Esophagus (tissue), 2 donors: ENCODE results near the gene CYSRT1. TPM values are rescaled to one million over a fixed set of nuclear protein-coding genes. Genes with fewer than 3 reads are reported as not detected.

Experiments
- H3K27ac ChIP-seq, 2 donors: one replicate each; pipeline ENCODE4 v1.5.1; 2013; ENCODE audit warnings: low read depth in 2 of 2, mild to moderate bottlenecking in 2 of 2, inconsistent platforms in 1 of 2, low read length in 1 of 2, moderate library complexity in 1 of 2
- H3K27me3 ChIP-seq, 2 donors: one replicate each; pipeline ENCODE4 v1.6.1; 2013; ENCODE audit warnings: low read length in 2 of 2, control low read depth in 1 of 2, mild to moderate bottlenecking in 1 of 2; ENCODE audit not compliant: insufficient read depth in 2 of 2, control insufficient read depth in 1 of 2
- H3K36me3 ChIP-seq, 2 donors: one replicate each; pipeline ENCODE4 v1.6.1; 2013; ENCODE audit warnings: low read length in 1 of 2; ENCODE audit not compliant: control insufficient read depth in 2 of 2, insufficient read depth in 2 of 2
- H3K4me1 ChIP-seq, 2 donors: one replicate each; pipeline ENCODE4 v1.6.1; 2013; ENCODE audit warnings: low read length in 1 of 2; ENCODE audit not compliant: control insufficient read depth in 2 of 2, insufficient read depth in 2 of 2
- H3K4me3 ChIP-seq, 2 donors: one replicate each; pipeline ENCODE4 v1.5.1; 2013; ENCODE audit warnings: low read length in 2 of 2, mild to moderate bottlenecking in 2 of 2, low read depth in 1 of 2, moderate library complexity in 1 of 2
- H3K9me3 ChIP-seq, 2 donors: one replicate each; pipeline ENCODE4 v1.6.1; 2013; ENCODE audit warnings: mild to moderate bottlenecking in 2 of 2, low read depth in 1 of 2, low read length in 1 of 2, moderate library complexity in 1 of 2; ENCODE audit not compliant: control insufficient read depth in 2 of 2, insufficient read depth in 1 of 2
- WGBS, 2 donors: extraction: QIAGEN DNeasy Blood & Tissue Kit; methylation state at CpG; one replicate each; pipeline ENCODE4 v1.1.7; 2013; 5-methylcytosine and 5-hydroxymethylcytosine counted together
- polyA plus RNA-seq, 2 donors: library from polyadenylated mRNA; stranded (reverse); fragments of 200-250 nt; gene quantifications; one replicate each; pipeline ENCODE4 v1.2.3, GENCODE V29; 2013
- donor health status: healthy with polysubstance abuse.
- donor health status: Bipolar disorder and iron deficiency.

The CYSRT1 gene
- polyA plus RNA-seq, 2 donors: 334 to 342 TPM

DNA sequence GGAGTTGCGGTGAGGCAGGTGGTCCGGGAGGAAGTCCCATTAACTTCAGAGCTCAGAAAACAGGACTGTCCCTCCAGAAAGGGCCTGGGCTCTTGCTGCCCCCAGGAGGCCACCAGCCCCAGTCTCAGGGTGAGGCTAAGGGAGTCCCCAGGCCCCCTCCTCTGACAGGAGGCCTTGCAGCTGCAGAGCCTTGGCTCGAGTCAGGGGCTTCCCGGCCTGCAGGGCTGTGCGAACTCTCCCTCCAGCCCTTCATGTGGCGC is 22.9 kb downstream of the CYSRT1 start:
- Histone ChIP-seq H3K27me3 (no peaks in the 10 kb centered on the region), H3K4me1 (peaks cover 2 to 21% of the 10 kb centered on the region in 2 donors), H3K4me3 (no peak overlapping the region), H3K9me3 (no peaks in the 10 kb centered on the region), H3K27ac (no peak overlapping the region), H3K36me3 (peaks cover 0 to 12% of the 10 kb centered on the region in 2 donors)
- 76 to 95% methylated on average over 6 of the region's 6 CpGs for WGBS, 2 donors

DNA sequence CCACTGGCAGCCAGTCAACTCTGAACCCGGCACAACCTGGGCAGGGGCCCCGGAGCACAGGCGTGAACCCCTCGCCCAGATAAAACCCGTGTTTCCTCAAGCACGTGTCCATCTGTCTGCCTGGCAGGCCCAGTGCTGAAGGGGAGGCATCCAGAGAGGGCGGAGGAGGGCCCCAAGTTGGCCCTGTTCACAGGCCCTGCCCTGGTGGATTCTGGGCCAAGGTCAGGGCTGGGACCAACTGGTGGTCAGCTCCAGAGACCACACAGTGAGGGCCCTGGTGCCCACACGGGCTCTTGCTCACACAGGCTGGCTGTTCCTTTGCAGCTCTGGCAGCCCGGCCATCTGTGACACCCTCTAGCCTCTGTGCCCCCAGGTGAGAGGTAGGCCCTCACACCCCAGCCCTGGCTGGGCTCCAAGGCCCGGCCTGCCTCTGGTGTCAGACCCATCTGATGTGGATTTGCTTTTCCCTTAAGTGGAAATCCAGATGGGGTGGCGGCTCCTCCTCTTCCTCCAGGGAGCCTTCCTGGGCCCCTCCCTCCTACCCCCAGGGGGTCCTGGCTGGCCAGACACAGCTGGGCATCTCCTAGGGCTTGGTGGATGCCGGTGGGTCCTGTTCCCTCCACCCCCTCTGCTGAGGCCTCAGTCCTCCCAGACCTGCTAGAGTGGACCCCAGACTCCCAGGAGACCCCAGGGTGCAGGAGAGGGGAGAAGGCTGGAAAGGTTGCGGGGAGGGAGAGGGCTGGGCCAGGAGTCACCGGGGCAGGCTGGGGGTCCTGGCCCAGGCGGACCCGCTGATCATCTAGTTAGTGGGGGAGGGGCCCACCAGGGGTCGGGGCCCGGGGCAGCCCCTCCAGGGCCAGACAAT is 25.6 kb downstream of the CYSRT1 start:
- Histone ChIP-seq H3K27ac (no peak overlapping the region), H3K4me1 (peaks cover 2 to 4% of the 10 kb centered on the region in 2 donors)
- WGBS, 2 donors: 59% methylated on average over 17 of the region's 18 CpGs

DNA sequence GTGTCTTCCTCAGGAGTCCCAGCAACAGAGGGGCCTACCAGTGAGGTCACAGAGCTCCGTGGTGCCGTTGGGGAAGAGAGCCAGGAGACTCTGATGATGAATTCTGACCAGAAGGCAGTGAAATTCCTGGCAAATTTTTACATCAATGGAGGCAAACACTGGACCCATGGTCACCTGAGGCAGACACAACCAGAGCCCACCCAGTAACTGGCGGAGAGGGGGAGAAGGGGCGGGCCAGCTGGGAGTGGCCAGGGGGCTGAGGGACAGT is 26.2 kb downstream of the CYSRT1 start, which contains the start of gene STPG3:
Gene STPG3, plus strand, starts transcription at position 93 of the 268 bp plus-strand sequence. Its CDS starts 1 bp downstream, at position 94.
- no peaks in the 10 kb centered on the region for H3K9me3 ChIP-seq
- 62 to 73% methylated on average over 4 of the region's 4 CpGs for WGBS, 2 donors
- peaks cover 2 to 8% of the 10 kb centered on the region in 2 donors for H3K4me1 ChIP-seq
- H3K4me3 ChIP-seq: no peak within 1 kb of the TSS
- H3K27ac ChIP-seq: no peak within 1 kb of the TSS
- no peaks in the 10 kb centered on the region for H3K36me3 ChIP-seq
- H3K27me3 ChIP-seq: no peaks in the 10 kb centered on the region

More for the DNA sequence above, 25.6 kb downstream of the CYSRT1 start:
- Histone ChIP-seq H3K36me3 (no peaks in the 10 kb centered on the region), H3K27me3 (no peaks in the 10 kb centered on the region), H3K9me3 (no peaks in the 10 kb centered on the region), H3K4me3 (no peak overlapping the region)

DNA sequence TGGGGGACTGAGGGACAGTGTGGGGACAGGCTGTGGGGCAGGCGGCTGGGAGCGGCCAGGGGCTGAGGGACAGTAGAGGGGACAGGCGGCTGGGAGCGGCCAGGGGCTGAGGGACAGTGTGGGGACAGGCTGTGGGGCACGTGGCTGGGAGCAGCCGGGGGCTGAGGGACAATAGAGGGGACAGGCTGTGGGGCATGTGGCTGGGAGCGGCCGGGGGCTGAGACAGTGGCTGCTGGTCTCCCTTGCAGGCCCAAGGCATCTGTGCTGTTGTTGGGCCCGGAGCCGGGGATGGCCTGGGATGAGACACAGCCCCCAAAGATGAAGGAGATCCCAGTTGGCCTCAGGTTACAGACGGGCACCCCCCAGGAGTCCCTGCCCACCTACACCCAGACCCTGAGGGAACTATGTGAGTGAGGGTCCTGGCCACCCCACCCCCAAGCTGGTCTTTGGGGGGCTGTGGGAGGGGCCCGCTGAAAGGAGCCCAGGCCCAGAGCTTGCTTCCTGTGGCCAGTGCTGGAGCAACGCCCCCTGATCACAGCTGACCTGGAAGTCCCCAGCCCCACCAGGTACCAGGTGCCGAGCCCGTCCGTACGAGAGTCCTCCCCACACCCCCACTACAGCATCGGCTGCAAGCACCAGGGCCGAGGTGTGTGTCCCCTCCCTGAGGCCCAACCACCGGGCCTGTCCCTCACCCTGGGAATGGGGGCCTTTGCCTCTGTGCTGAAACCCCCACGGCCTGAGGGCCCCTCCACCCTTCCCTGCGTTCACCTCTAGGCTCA is 26.7 kb downstream of the CYSRT1 start:
- peaks cover 2 to 13% of the 10 kb centered on the region in 2 donors for H3K4me1 ChIP-seq
- H3K27me3 ChIP-seq: no peaks in the 10 kb centered on the region
- 86 to 88% methylated on average over 22 of the region's 22 CpGs for WGBS, 2 donors

DNA sequence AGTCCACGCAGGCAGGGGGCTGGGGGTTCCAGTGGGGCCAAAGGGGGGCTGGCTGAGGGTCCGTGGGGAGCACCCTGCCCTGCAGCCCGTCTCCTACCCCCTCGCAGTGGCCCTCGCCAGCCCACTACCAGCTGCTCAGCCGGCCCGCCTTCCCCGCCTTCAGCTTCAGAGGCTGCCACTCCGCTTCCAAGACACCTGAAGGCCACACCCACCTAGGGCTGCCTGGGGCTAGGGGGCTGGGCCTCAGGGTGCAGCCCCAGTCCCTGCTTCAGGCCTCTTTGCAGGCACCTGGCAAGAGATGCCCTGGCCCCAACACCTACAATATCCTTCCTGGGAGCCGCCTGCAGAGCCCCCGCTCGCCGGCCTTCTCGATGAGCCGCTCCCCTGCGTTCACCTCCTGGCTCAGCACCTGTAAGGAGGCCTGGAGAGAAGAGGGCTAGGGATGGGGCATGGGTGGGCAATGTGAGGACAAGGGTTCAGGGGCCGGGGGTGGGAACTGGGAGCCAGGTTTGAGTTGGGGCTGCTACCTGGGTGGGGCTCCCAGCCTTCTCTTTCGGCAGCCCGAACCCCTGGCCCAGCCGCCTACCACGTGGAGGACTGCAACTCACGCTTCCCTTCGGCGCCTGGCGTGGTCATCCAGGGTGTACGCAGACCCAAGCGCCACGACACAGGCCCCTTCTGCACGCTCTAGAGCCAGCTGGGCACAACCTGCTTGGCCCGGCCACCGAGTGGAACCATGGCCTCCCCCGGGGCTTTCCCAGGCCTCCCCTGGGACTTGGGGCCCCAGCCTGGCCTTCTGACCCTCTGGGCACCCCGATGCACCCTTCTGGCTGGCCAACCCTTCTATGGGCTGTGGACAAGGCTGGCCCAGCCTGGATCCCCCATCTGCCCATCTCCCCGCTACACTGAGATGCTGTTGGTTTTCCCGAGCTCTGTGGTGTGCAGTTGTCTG is 27.9 kb downstream of the CYSRT1 start:
- H3K27ac ChIP-seq: no peak overlapping the region
- 86 to 87% methylated on average over 32 to 35 of the region's 35 CpGs for WGBS, 2 donors
- H3K4me1 ChIP-seq: peaks cover 2 to 16% of the 10 kb centered on the region in 2 donors
- peaks cover 0 to 9% of the 10 kb centered on the region in 2 donors for H3K36me3 ChIP-seq
- no peaks in the 10 kb centered on the region for H3K9me3 ChIP-seq
- H3K27me3 ChIP-seq: no peaks in the 10 kb centered on the region
- no peak overlapping the region for H3K4me3 ChIP-seq

More for the DNA sequence above, 26.7 kb downstream of the CYSRT1 start:
- H3K36me3 ChIP-seq: peaks cover 0 to 5% of the 10 kb centered on the region in 2 donors
- H3K4me3 ChIP-seq: no peak overlapping the region
- no peaks in the 10 kb centered on the region for H3K9me3 ChIP-seq
- no peak overlapping the region for H3K27ac ChIP-seq

DNA sequence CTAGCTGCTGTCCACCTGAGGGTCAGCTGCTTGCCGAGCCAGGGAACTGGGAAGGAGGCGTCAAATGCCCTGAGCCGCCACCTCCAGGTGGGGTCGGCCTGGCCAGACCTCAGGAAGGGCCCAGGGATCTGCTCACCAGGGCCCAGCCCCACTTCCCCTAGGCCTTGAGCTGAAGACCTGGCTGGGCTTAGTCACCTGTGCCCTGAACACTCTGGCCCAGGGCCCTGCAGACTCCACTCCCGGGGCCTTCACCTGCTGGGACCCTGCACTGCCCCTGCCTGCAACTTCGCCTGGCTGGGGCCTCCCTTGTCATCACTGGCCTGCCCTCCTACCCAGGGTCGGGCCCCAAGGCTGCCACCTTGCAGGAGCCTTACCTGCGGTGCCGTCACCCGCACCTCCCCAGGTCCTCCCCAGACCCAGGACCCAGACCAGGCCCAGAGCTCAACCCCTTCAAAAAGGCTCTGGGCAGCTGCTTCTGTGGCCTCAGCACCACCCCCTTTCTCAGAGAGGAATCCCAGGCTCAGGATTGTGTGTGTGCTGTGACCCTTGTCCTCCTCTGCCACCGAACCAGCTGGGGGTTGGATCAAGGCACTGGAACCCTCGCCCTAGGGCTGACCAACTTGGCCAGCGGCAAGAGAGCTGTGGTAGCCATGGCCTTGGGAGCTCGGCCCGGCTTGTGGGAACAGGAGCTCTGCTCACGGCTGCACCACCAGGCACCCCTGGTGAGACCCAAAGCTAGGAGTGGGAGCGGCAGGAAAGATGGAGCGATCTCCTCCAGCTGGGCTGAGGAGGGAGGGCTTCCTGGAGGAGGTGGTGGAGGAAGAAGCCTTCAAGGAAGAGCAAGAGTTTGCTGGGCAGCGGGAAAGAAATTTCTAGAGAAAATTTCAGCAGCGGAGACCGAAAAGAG is 29.0 kb downstream of the CYSRT1 start:
- Histone ChIP-seq H3K27ac (peak overlapping the region in 1 of 2 donors; percentile 6), H3K9me3 (no peaks in the 10 kb centered on the region), H3K4me1 (peaks cover 2 to 16% of the 10 kb centered on the region in 2 donors), H3K27me3 (no peaks in the 10 kb centered on the region), H3K4me3 (peak overlapping the region; percentile 84 to 85), H3K36me3 (peaks cover 0 to 11% of the 10 kb centered on the region in 2 donors)
- 54 to 63% methylated on average over 21 of the region's 21 CpGs for WGBS, 2 donors

DNA sequence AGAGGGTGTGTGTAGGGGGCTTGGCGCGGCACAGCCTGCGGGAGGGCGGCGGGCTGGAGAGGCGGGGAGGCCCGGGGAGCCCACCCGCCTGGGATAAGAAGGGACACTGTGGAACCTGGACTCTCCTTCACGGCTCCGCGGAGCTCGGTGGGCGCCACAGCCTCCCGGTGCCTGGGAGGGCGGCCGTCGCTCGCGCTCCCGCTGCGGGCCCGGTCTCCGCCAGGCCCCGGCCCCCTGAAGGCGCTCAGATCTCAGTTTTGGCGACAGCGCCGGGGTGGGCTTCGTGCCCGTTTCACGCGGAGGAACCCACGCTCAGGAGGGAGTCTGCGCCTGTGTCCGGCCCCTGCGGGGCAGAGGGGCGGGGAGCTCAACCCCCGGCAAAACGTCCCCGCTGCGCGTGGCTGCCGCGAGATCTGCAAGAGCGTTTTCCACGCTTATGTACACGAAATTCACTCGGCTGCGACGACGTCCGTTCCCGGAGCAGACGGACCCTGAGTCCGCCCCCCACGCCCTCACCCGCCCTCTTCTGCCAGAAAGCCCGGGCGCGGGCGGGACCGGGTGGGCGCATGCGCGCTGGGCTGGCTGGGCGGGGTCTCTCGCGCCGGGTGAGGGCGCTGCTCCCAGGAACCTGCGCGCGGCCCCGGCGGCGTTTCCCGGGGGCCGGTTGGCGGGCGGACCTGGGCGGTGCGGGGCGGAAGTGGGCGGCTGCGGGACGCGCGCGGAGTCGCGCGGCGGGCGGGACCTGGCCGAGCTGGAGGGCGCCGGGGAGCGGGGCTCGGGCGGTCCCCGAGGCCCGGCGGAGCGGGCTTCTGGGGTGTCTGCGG is 29.9 kb downstream of the CYSRT1 start, which contains the start of gene NELFB:
Gene NELFB, plus strand, starts transcription at position 704 of the 824 bp plus-strand sequence.
- Histone ChIP-seq H3K9me3 (no peaks in the 10 kb centered on the region), H3K4me1 (peaks cover 2 to 16% of the 10 kb centered on the region in 2 donors), H3K27me3 (no peaks in the 10 kb centered on the region), H3K4me3 (peak within 1 kb of the TSS; percentile 84 to 85), H3K27ac (peak within 1 kb of the TSS; percentile 76 to 82), H3K36me3 (peaks cover 3 to 15% of the 10 kb centered on the region in 2 donors)
- WGBS, 2 donors: 1 to 2% methylated on average over 82 to 105 of the region's 105 CpGs

DNA sequence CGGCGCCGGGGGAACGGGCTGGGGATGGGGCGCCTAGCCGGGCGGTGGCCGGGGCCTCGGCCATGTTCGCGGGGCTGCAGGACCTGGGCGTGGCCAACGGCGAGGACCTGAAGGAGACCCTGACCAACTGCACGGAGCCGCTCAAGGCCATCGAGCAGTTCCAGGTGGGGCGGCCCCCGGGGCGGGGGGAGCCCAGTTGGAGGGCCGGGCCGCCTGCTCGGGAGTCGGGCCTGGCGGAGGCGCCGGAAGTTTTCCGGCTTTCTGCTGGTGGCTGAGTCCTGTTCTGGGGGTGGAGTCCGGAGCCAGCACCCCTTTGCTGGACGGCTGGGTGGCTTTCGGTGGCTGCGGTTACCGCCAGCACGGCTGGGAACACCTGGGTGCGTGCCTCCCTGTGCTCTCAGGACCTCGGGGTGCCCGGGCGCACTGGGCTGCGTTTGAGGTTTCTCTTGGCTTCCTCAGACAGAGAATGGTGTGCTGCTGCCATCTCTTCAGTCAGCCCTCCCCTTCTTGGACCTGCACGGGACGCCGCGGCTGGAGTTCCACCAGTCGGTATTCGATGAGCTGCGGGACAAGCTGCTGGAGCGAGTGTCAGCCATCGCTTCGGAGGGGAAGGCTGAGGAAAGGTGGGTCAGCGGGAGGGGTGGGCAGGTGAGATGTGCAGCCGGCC is 30.6 kb downstream of the CYSRT1 start:
- Histone ChIP-seq H3K27ac (peak overlapping the region; percentile 76 to 82), H3K9me3 (no peaks in the 10 kb centered on the region), H3K27me3 (no peaks in the 10 kb centered on the region), H3K36me3 (peaks cover 3 to 15% of the 10 kb centered on the region in 2 donors), H3K4me3 (peak overlapping the region; percentile 84 to 85), H3K4me1 (peaks cover 2 to 16% of the 10 kb centered on the region in 2 donors)
- 2 to 3% methylated on average over 35 to 51 of the region's 51 CpGs for WGBS, 2 donors
